DMS53 treated with DMSO at 0.1 percent for 48 hours (cell line): ENCODE measurements around the gene LBX1.

ENCODE experiments used
- DNase-seq: peaks from one replicate; lab custom pipeline; 2025; ENCODE audit not compliant: unreplicated experiment; lab: John Stamatoyannopoulos, UW

Gene LBX1

GRCh38 chr10:101226491-101227428 is 2.5 kb downstream of the LBX1 start:
- no peak for DNase-seq

- no peak for DNase-seq
Measured at GRCh38 chr10:101225846-101226421, 3.3 kb downstream of the LBX1 start.

- no peak for DNase-seq
Measured at GRCh38 chr10:101224910-101225823, 4.1 kb downstream of the LBX1 start.

GRCh38 chr10:101224060-101224909 is 5.0 kb downstream of the LBX1 start:
- DNase-seq = no peak

GRCh38 chr10:101223274-101224059 is 5.8 kb downstream of the LBX1 start:
- no peak for DNase-seq

GRCh38 chr10:101222683-101223273 is 6.5 kb downstream of the LBX1 start:
- DNase-seq = no peak

- no peak for DNase-seq
Measured at GRCh38 chr10:101221963-101222531, 7.2 kb downstream of the LBX1 start.

- DNase-seq = no peak
Measured at GRCh38 chr10:101221549-101221948, 7.7 kb downstream of the LBX1 start.

- no peak for DNase-seq
Measured at GRCh38 chr10:101219946-101220451, 9.3 kb downstream of the LBX1 start.

GRCh38 chr10:101219139-101219945 is 9.9 kb downstream of the LBX1 start:
- no peak for DNase-seq

- no peak for DNase-seq
Measured at GRCh38 chr10:101218351-101219138, 10.7 kb downstream of the LBX1 start.

GRCh38 chr10:101217450-101218281 is 11.6 kb downstream of the LBX1 start:
- peak; percentile 44 for DNase-seq

- DNase-seq = no peak
Measured at GRCh38 chr10:101217044-101217425, 12.2 kb downstream of the LBX1 start.

- DNase-seq = no peak
Measured at GRCh38 chr10:101216207-101217043, 12.8 kb downstream of the LBX1 start.
